Measurements from ENCODE around the gene UBE2D1.

UBE2D1 gene

GRCh38 chr10:58347967-58348366, 13.2 kb downstream of the UBE2D1 start:
- ChIA-PET POLR2A (no interaction called here), CTCF (interaction anchor here (1.2 to 2.4 kb wide), 4 partner anchors 18 to 49 kb away, joined by 3 to 8 read pairs (median 4); partner anchors contain the start of gene TFAM)
- no peak for TF ChIP-seq CTCF (IDR thresholded peaks at IDR 0.05; ENCODE audit: control extremely low read depth, extremely low read depth, low read depth, missing control alignments)

GRCh38 chr10:58348571-58349033, 13.8 kb downstream of the UBE2D1 start:
- CTCF ChIA-PET: interaction anchor here (1.1 to 2.4 kb wide), 5 partner anchors 11 to 49 kb away, joined by 3 to 8 read pairs (median 4); partner anchors contain the start of gene TFAM
- no peak for TF ChIP-seq CTCF (IDR thresholded peaks at IDR 0.05; ENCODE audit: control extremely low read depth, extremely low read depth, low read depth, missing control alignments)
- POLR2A ChIA-PET: no interaction called here
- no peak for DNase-seq (ENCODE audit: extremely low spot score)

More at GRCh38 chr10:58347967-58348366, 13.2 kb downstream of the UBE2D1 start:
- DNase-seq (ENCODE audit: extremely low spot score): no peak

GRCh38 chr10:58350023-58350422, 15.2 kb downstream of the UBE2D1 start:
- ChIA-PET CTCF (interaction anchor here (0.7 to 1.8 kb wide), 4 partner anchors 9 to 43 kb away, joined by 3 to 5 read pairs (median 4); partner anchors contain the start of gene UBE2D1), POLR2A (no interaction called here)
- DNase-seq (ENCODE audit: extremely low spot score): no peak
- no peak for TF ChIP-seq CTCF (IDR thresholded peaks at IDR 0.05; ENCODE audit: control extremely low read depth, extremely low read depth, low read depth, missing control alignments)

- CTCF ChIA-PET: interaction anchor here (0.7 to 1.8 kb wide), 8 partner anchors 8 to 89 kb away, joined by 3 to 5 read pairs (median 4); partner anchors contain the start of gene UBE2D1
- DNase-seq (ENCODE audit: extremely low spot score): no peak
- no peak for TF ChIP-seq CTCF (IDR thresholded peaks at IDR 0.05; ENCODE audit: control extremely low read depth, extremely low read depth, low read depth, missing control alignments)
- POLR2A ChIA-PET: no interaction called here
These were observed 16.0 kb downstream of the UBE2D1 start for GRCh38 chr10:58350619-58351323.

- CTCF ChIA-PET: interaction anchor here (1.0 to 1.3 kb wide), 5 partner anchors 8 to 88 kb away, joined by 3 to 5 read pairs (median 3); no protein-coding TSS in a partner anchor
- DNase-seq (ENCODE audit: extremely low spot score): no peak
- POLR2A ChIA-PET: no interaction called here
- no peak for TF ChIP-seq CTCF (IDR thresholded peaks at IDR 0.05; ENCODE audit: control extremely low read depth, extremely low read depth, low read depth, missing control alignments)
These were observed 17.1 kb downstream of the UBE2D1 start for GRCh38 chr10:58351616-58352578.
